Right lung (tissue), 5 donors: ENCODE measurements around the gene GPR50. TPM values are rescaled to one million over a fixed set of nuclear protein-coding genes. Genes with fewer than 3 reads are reported as not detected.

Experiments
- DNase-seq, 2 donors: peaks; one replicate each; pipeline ENCODE4 v3.0.0-alpha.2; 2013
- polyA plus RNA-seq, 5 donors: library from polyadenylated mRNA; unstranded; fragments of 120-200 nt; gene quantifications; one replicate each; pipeline versions ENCODE4 v1.2.1 to v1.2.3, GENCODE V29; 2013; ENCODE audit warnings: inconsistent platforms in 1 of 5, low replicate concordance in 1 of 5; ENCODE audit not compliant: insufficient read length in 5 of 5, insufficient read depth in 1 of 5

GPR50 gene
- polyA plus RNA-seq, 5 donors: not detected

GRCh38 chrX:151226941-151227340 lies 50.6 kb downstream of the GPR50 start:
- no peak for DNase-seq

- no peak for DNase-seq
Measured at GRCh38 chrX:151227627-151228026, 51.2 kb downstream of the GPR50 start.

- DNase-seq: no peak
Measured at GRCh38 chrX:151228935-151229334, 52.6 kb downstream of the GPR50 start.

Other genes starting within 250 kb of the GPR50 start
- 100 to 1,000 TPM; 103 to 164 (median 108) TPM for gene HMGB3, start 193.2 kb upstream of the GPR50 start, polyA plus RNA-seq
- 10 to 100 TPM; 16.9 to 22.3 (median 19.7) TPM for gene VMA21, start 220.6 kb downstream of the GPR50 start, polyA plus RNA-seq